Dedifferentiated amniotic fluid mesenchymal stem cell (primary cell): ENCODE data around the gene RRP36.

Source experiments
- DNase-seq: peaks from one replicate; pipeline ENCODE4 v3.0.0-alpha.2; 2016; ENCODE audit errors: extremely low spot score

Gene RRP36

DNA sequence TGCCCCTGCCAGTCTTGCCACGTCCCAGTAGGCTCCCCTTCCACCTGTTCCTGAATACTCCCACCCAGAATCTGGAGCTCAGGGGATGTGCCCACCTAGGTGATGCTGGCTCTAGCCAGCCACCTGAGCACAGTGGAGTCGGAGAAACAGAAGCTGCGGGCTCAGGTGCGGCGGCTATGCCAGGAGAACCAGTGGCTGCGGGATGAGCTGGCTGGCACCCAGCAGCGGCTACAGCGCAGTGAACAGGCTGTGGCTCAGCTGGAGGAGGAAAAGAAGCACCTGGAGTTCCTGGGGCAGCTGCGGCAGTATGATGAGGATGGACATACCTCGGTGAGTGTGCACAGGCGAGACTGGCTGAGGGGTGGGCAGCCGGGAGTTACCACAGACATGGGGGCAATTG, 41.4 kb downstream of the RRP36 start:
- no peak for DNase-seq

DNA sequence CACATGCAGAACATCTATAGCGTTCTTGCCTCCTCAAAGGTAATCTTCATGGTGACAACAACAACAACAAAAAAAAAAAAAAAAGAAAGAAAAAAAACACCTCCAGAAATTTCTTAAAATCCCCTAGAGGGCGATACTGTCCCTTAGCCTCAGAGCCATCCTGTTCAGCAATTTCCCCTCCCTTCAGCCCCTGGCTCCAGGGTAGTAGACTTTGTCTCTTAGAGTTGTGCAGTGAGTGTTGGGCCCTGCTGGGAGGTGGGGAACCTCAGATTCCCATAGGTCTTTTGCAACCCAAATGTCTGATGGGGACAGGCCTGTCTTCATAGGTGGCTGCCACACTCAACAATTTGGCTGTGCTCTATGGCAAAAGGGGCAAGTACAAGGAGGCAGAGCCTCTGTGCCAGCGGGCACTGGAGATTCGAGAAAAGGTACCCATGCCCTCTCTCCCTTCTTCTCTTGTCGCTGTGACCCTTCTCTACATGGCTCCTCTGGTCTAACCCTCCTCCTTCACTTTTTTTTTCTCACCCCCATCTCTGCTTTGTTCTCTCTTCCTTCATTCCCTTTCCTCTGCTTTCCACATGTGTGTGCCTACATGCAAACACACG, 48.7 kb downstream of the RRP36 start:
- DNase-seq, result peak; percentile 41

DNA sequence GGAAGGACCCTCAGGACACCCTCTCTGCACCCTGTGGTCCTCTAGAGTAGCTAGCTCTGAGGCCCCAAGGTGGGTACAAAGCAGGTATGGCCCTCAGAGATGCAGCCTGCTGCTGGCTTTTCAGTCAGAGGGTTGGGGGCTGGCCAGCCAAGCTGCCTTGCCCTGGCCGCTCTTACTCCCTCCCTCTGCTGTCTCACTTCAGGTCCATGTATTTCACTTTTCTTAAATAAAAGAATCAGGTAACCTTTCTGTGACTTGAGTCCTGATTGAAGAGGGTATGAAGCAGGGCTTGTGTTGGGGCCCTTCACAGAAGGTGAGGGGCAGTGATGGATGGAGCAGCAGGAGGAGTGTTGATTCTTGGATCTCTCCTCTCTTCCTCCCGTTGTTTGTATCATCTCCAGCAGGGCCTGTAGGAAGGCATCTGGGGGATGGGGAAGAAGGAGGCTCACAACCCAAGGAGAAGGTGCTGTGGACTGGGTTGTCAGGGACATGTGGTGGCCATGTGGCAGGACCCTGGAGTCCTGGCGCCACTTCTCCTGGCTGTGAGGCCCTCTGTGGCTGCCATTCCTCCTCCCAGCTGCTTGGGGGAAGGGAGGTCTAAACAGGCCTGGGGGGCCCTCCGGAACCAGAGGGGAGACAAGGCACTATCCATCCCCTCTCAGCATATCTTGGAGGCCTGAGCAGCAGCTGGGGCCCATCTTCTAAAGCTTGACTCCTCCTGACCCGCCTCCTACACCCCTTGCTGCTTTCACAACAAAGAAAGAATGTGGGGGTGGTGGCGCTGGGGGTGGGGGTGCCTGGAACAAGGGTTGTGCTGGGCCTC, 53.6 kb downstream of the RRP36 start:
- peak; percentile 32 for DNase-seq

DNA sequence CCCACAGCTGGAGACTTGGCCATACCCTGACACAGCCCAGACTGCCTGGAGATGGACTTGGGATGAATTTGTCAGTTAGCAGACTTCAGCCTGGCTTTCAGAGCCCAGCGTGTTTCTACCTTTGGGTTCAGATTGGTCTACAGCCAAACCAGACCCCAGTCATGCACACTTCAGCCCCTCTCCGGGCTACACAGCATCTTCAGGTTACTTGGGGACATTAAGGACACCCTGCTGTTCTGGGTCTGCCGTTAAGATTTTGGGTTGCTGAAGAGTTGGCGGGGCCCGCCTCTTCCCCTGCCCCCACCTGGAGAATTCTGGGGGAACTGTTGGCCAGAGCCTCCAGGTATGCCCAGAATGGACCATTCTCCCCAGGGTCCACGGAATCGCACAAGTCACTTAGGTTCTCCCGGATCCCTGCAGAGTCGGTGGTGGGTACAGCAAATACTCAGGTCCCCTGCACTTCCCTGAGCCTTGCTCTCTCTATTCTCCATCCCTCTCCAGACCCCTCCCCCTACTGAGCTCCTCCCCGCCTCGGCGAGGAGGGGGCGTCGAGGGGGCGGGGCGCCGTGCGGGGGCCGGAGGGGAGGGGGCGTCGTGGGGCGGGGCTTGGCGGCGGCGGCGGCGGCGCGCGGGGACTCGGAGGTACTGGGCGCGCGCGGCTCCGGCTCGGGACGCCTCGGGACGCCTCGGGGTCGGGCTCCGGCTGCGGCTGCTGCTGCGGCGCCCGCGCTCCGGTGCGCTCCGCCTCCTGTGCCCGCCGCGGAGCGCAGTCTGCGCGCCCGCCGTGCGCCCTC, 54.4 kb downstream of the RRP36 start, which contains the start of gene PTK7:
TSS of gene PTK7 (plus strand) at position 645 of the 794 bp plus-strand sequence. CDS start 175 bp downstream, outside the sequence.
- no peak for DNase-seq

DNA sequence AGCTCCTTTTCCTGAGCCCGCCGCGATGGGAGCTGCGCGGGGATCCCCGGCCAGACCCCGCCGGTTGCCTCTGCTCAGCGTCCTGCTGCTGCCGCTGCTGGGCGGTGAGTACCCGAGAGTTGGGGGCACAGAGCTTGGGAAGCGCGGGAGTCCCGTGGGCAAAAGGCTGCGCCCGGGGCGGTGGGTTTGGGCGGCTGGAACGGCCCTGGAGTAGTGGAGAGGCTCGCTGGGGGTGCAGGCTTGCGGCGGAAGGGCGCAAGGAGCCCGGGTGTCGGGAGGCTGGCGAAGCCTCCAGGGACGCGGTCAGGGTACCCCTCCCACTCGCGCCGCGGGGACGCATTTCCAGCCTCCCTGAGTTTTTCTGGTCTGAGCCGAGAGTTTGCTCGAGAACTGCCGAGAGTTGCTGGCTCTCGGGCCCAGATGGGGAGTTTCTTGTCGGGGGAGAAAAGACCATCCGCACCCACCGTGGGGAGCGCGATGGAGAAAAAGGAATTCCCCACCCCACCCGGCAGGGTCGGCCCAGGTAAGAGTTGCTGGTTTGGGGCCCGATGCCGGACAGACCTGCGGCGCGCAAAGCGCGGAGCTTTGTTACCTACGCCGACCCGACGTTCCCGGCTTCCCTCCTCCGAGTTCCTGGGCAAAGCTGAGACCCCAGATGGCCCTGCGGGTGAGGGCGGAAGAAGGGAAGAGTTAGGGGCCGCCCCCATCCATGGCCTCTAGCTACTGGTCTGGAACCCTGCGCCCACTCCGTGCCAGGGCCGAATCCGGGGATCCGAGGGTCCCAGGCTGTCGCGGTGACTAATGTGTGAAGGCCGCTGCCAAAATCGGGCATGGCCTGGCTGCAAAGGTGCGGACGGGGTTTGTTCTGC, 55.3 kb downstream of the RRP36 start:
- no peak for DNase-seq

DNA sequence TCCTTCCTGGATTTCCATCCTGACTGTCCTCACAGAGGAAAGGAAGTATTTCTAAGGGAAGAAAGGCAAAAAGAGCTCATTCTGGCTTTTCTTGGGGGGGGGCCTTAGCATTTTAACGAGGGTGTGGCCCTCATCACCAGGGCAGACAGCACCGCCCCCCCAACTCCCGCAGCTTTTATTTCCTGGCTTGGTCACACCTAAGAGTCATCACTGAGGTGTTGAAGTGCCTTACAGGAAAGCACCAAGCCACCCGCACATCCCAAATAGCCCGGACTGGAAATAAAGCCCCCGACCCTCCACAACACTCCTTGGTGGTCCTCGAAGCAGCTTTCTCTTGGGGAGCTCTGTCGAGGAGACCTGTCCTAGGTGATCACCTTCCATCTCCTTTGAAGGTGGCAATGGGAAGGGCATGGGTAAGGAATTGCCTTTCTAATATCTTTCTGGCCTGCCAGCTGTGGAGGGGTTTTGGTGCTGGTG, 55.9 kb downstream of the RRP36 start:
- DNase-seq, result no peak

DNA sequence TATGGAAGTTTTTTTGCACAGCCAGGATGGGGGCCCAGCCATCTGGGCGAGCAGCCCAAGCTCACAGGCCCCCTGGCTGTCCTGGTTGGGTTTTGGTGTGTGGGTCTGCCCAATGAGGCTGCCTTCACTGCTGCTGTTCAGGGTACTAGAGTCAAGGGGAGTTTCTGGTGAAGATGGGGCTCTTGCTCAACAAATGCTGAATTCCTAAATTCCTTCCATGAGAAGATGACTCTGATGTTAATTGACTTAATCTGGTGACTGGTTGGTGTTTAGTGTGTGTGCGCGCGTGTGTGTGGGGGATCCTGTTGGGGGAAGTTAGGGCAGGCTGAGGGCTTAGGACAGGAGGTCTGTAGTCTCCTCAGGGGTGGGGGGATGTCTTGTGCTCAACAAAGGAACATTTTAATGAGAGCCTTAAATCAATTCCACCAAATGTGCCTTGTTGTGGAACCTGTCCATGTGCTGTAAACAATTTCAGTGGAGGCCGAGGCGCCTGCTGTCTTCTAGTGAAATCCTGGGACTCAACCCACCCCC, 56.6 kb downstream of the RRP36 start:
- DNase-seq, result no peak

DNA sequence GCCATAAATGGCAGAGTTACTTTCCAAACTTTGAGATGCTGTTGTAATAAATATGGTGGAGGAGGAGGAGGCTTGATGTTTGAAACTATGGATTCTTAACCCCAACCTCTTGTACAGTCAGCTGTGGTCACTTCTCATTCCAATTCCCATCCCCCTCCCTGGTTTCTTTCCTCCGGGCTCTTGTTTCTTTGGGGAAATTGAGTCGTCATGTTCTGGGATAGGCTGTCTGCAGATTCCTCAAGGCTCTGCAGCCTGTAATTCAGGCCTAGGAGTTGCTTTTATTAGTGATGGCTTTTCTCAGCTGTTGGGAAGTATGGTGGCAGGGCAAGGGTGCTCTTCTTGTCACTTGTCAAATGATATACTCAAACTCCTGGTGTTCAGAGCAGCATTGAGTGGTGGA, 57.3 kb downstream of the RRP36 start:
- peak; percentile 68 for DNase-seq
